GM19351 (cell line): ENCODE data around the gene WDR53.
"Not testable (repeated sequence)": the region's sequence is repeated elsewhere in the genome, so short reads cannot be mapped to it uniquely, and the experiment has no call there.

Experiments used
- ATAC-seq: cut with Tn5 transposase; IDR thresholded peaks from one replicate; pipeline ENCODE4 v1.9.1; 2021; ENCODE audit warnings: mild to moderate bottlenecking, moderate library complexity; ENCODE audit not compliant: unreplicated experiment

Gene WDR53

DNA sequence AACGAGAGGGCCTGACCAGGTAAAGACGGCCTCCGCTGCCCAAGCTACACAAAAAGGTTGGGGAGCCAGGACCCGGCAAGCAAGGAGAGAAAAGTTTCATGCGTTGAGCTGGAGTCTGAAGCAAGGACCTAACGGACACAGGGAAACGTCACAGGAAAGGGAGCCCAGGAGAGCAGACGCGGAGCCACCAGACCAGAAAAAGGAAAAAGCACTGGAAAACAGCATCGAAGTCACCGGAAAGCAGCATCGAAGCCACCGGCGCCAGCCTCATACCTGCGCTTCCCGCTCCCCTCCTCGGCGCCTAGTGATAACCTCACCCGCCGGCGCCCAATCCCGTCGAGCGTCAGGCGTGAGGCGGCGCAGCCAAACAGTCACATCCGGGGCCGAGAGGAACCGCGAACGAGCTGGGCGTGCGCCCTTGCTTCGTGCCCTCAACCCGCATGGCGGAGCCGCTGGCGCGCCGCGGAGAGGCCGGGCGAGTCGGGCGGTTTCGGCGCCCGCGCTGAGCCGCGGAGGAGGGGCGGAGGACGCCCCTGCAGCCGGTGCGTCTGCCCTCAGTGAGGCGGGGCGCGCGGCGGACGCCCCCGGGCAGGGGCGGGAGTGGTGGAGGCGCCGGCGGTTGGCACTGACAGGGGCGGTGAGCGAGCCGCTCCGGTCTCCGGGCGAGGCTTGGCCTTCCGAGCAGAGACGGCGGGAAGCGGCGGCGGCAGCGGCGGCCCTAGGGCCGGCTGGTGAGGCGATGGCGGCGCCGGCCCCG, at the start of gene WDR53, which contains the start of gene FBXO45:
Gene WDR53, minus strand, starts transcription at position 309 of the 757 bp plus-strand sequence. CDS start 7,079 bp downstream, outside the sequence.
Gene FBXO45, plus strand, starts transcription at position 415 of the 757 bp plus-strand sequence. Its CDS starts 325 bp downstream, at position 740.
- peak; percentile 89 for ATAC-seq

DNA sequence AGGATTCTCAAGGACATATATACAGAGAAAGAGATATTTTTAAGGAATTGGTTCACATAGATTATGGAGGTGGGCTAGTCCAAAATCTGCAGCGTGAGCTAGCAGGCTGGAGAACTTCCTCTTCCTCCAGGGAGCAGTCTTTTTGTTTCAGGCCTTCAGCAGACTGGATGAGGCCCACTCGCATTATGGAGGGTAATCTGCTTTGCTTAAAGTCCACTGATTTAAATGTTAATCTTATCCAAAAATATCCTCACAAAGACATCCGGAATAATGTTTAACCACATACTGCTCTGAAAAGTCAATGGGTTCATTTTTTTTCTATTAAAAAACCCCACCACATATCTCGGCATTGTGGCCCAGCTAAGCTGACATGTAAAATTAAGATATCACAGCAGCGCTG, 48.9 kb upstream of the WDR53 start:
- ATAC-seq: no peak

DNA sequence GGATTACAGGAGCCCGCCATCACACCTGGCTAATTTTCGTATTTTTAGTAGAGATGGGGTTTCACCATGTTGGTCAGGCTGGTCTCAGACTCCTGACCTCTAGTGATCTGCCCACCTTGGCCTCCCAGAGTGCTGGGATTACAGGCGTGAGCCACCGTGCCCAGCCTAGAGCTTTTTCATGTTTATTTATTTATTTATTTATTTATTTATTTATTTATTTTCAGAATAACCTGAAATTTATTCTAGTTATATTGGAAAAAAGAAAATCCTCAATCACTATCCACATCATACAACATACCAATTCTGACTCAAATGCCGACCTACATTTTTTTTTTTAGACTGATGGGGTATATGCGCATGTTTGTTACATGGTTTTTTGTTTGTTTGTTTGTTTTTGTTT, 46.9 kb upstream of the WDR53 start:
- not testable (repeated sequence) for ATAC-seq

GRCh38 chr3:196611761-196612483, 43.6 kb upstream of the WDR53 start:
- ATAC-seq: no peak

DNA sequence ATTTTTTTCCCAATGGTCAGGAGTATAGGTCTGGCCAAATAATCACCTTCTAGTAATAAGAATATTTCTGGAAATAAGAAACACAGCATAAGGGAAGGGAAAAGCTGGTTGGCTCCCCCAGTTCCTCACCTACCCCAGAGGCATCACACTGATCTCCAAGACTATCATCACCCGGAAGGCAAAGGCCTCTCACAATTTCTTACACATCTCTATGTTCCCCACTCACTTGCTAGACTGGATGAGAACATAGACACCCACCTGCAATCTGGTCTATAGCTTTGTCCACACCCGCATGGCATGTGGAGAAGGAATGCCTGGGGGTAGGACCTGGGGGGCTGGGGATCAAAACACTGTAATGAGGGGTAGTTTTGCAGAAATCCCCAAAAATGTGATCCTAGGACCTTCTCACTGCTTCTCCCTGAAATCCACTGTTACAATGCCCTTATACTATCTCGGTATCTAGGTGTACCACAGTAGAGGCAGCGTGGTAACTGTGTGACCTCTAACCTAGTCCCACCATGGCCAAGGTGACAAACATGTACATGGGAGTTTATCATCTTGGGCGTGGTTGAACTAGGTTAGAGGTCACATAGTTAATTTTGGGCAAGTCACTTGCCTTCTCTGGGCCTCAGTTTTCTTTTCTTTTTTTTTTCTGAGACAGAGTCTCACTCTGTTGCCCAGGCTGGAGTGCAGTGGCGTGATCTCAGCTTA, 41.6 kb upstream of the WDR53 start:
- no peak for ATAC-seq

- ATAC-seq: peak; percentile 83
Measured at GRCh38 chr3:196609343-196609775, 41.0 kb upstream of the WDR53 start.

DNA sequence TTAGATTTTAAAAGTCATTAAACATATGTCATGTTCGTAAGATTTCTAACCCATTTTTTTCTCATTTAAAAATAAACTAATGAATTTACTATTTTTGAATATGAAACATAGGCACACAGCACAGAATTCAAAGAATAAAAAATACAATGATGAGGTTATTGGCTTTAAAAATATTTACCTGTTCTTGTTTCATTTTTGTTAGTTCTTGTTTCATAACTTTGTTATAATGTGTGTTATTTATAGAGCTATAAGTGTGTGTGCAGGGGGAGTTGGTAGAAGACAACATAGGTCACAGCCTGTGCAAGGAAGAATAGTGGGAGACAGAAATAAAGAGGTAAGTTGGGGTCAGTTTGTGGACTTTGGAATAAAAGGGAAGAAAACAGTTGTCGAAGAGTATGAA, 40.3 kb upstream of the WDR53 start:
- ATAC-seq: no peak

DNA sequence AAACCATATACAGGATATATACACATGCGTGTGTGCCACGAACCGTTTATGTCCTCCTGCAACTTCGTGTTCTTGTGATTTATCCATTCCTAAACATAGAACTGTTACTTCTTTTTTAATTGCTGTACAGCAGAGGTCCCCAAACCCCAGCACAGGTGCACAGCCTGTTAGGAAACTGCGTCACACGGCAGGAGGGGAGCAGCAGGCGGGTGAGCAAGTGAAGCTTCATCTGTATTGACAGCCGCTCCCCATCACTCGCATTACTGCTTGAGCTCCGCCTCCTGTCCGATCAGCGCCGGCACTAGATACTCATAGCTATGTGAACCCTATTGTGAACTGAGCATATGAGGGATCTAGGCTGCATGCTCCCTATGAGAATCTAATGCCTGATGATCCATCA, 36.2 kb upstream of the WDR53 start:
- ATAC-seq: peak; percentile 69

DNA sequence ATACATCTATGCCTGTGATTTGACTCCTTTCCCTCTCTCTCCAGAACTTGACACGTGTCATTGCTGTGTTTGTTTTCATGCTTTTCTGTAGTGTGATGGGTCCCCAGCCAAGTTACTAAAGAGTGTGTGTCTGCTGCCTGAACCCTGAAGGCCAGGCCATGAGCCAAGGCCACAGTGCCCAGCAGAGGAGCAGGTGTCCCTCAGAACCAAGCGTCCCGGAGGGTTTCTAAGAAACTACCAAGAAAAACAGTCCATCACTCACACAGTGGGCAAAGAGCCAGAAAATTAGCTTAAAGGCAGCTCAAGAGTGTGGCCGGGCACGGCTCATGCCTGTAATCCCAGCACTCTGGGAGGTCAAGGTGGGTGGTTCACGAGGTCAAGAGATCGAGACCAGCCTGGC, 35.3 kb upstream of the WDR53 start:
- ATAC-seq: no peak

DNA sequence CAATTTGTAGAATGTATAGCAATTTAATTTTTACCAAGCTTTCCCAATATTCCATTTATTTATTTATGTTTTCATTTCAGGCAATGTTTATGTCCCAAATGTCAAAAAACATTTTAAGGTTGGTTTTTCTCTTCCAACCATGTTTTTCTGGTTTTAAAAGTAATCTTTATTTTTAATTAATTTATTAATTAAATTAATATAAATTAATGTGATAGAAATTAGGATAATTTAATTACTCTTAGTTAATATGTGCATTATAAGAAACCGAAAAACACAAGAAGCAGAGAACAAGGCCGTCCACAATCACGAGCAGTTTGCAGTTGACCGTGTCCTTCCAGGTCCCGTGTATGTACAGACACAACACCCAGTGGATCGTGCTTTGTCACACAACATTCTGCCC, 34.3 kb upstream of the WDR53 start:
- no peak for ATAC-seq

DNA sequence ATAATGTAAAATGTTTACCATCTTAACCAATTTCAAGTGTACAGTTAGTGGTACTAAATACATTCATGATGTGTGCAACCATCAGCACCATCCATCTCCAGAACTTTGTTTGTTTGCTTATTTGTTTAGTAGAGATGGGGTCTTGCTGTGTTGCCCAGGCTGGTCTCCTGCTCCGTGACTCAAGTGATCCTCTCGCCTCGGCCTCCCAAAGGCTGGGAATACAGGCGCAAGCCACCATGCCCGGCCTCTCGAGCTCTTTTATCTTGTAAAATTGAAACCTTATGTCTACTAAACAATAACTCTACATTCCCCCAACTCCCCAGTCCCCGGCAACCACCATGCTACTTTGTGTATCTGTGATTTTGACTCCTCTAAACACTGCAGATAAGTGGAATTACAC, 32.0 kb upstream of the WDR53 start:
- no peak for ATAC-seq

- ATAC-seq: no peak
Measured at GRCh38 chr3:196599734-196600128, 31.4 kb upstream of the WDR53 start.

GRCh38 chr3:196597971-196598733, 29.8 kb upstream of the WDR53 start:
- ATAC-seq: not testable (repeated sequence)

- no peak for ATAC-seq
Measured at GRCh38 chr3:196596355-196596754, 28.0 kb upstream of the WDR53 start.

DNA sequence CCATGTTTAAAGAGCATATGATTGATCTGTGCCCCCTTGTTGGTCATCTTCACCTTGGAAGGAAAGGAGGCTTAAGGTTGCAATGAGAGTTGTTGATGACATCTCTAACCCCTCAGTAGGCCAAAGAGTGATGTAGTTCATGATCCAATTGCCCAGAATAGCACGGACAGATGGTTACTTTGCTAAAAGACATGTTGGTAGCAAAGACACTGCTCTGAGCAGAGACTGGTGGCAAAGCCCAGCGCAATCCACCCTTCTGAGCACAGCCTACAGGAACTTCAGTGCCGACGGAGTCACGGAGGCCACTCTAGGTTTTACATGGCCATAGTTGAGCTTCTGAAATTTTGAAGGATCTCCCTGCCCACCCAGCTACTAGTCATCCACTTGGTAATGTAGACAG, 21.9 kb upstream of the WDR53 start:
- ATAC-seq: no peak

GRCh38 chr3:196585044-196585757, 16.8 kb upstream of the WDR53 start:
- ATAC-seq: no peak

- ATAC-seq: no peak
Measured at GRCh38 chr3:196572389-196572788, 4.0 kb upstream of the WDR53 start.

- ATAC-seq: not testable (repeated sequence)
Measured at GRCh38 chr3:196570332-196570731, 2.0 kb upstream of the WDR53 start.

- ATAC-seq: peak; percentile 45
Measured at GRCh38 chr3:196569003-196569516, 706 bp upstream of the WDR53 start.

DNA sequence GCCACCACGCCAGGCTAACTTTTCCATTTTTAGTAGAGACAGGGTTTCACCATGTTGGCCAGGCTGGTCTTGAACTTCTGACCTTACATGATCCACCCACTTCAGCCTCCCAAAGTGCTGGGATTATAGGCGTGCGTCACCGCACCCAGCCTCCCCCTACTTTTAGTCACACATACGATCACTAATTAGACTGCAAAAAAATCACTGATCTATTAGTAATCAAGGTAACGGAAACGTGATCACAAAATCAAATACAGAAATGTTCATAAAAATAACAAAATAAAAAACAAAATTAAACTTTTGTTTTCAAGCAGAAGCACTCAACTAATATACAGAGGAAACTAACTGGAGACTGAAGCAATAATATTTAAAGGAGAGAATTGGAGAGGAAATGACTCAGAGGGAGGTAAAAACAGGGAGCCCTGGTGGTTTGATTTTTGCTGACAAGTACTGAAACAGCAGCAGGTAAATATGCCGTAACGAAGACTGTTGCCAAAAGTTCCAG, 4.6 kb downstream of the WDR53 start:
- ATAC-seq: no peak
